OCI-LY7 (cell line): Measurements from ENCODE around the gene LONP2.

ENCODE experiments used
- CTCF ChIP-seq: fragments of 200-600 bp; sonication (generic); conservative IDR thresholded peaks from 2 replicates; pipeline ENCODE4 v1.5.1; 2014; ENCODE audit warnings: mild to moderate bottlenecking, antibody characterized with exemption, low read length, moderate library complexity, mixed read lengths
- EZH2phosphoT487 ChIP-seq: fragments of 200-600 bp; sonication (generic); IDR thresholded peaks from 2 replicates; pipeline ENCODE4 v1.6.1; 2018; ENCODE audit warnings: low read depth, borderline replicate concordance, mild to moderate bottlenecking, mixed run types, antibody characterized with exemption, low read length, moderate library complexity, mixed read lengths

- no peak for TF ChIP-seq CTCF
- TF ChIP-seq EZH2phosphoT487, result no peak
These were observed 129.3 kb downstream of the LONP2 start for GRCh38 chr16:48373258-48374029.
